OCI-LY7 (cell line): Measurements from ENCODE around the gene NSRP1. TPM values are rescaled to one million over a fixed set of nuclear protein-coding genes. Genes with fewer than 3 reads are reported as not detected.

Source experiments
- BruUV-seq: library from RNA; stranded (reverse); fragments of 400-500 nt; replicated peaks from 2 replicates; lab custom pipeline; 2021; lab: Mats Ljungman, UMichigan
- CTCF ChIA-PET: fragments of 300-600 bp; sonication (Branson Sonifier 250); formaldehyde crosslinking; loops from one replicate; lab custom pipeline; 2022; ENCODE audit warnings: antibody characterized with exemption; ENCODE audit not compliant: unreplicated experiment; lab: Charles Lee
- POLR2A ChIA-PET: fragments of 300-600 bp; sonication (Branson Sonifier 250); formaldehyde crosslinking; loops from one replicate; lab custom pipeline; 2022; ENCODE audit warnings: antibody characterized with exemption; lab: Charles Lee
- DNase-seq: peaks from one replicate; pipeline ENCODE4 v3.0.0-alpha.2; 2015; ENCODE audit warnings: low spot score
- H2AFZ ChIP-seq: fragments of 200-600 bp; sonication (generic), shearing (Covaris generic); 2 replicates; pipeline ENCODE4 v1.6.1; 2014; ENCODE audit warnings: mild to moderate bottlenecking, antibody characterized with exemption, low read length, moderate library complexity
- H3K27ac ChIP-seq: fragments of 200-600 bp; sonication (generic); 2 replicates; pipeline ENCODE4 v1.5.1; 2014; ENCODE audit warnings: mixed run types, low read depth, mild to moderate bottlenecking, moderate library complexity, low read length, inconsistent platforms; ENCODE audit not compliant: poor library complexity, severe bottlenecking
- H3K36me3 ChIP-seq: fragments of 200-600 bp; sonication (generic); 2 replicates; pipeline ENCODE4 v1.6.1; 2014; ENCODE audit warnings: mild to moderate bottlenecking, antibody characterized with exemption, low read length, moderate library complexity, mixed read lengths; ENCODE audit not compliant: insufficient read depth
- H3K4me1 ChIP-seq: fragments of 200-600 bp; sonication (generic); 2 replicates; pipeline ENCODE4 v1.5.1; 2014; ENCODE audit warnings: mild to moderate bottlenecking, low read length; ENCODE audit not compliant: insufficient read depth, poor library complexity, severe bottlenecking
- H3K4me2 ChIP-seq: fragments of 200-600 bp; sonication (generic); 2 replicates; pipeline ENCODE4 v1.6.1; 2014; ENCODE audit warnings: mild to moderate bottlenecking, low read length
- H3K4me3 ChIP-seq: fragments of 200-600 bp; sonication (generic); 2 replicates; pipeline ENCODE4 v1.5.1; 2014; ENCODE audit warnings: mild to moderate bottlenecking, low read depth, low read length; ENCODE audit not compliant: poor library complexity, severe bottlenecking
- H3K79me2 ChIP-seq: fragments of 200-600 bp; sonication (generic); 2 replicates; pipeline ENCODE4 v1.6.1; 2016; ENCODE audit warnings: low read depth, mild to moderate bottlenecking, low read length, moderate library complexity, mixed read lengths; ENCODE audit not compliant: insufficient read depth
- H3K9me2 ChIP-seq: fragments of 200-600 bp; sonication (generic); 2 replicates; pipeline ENCODE4 v1.6.1; 2016; ENCODE audit warnings: mild to moderate bottlenecking, low read length, mixed read lengths; ENCODE audit not compliant: insufficient read depth
- H3K9me3 ChIP-seq: fragments of 200-600 bp; sonication (generic); 2 replicates; pipeline ENCODE4 v1.6.1; 2014; ENCODE audit warnings: mild to moderate bottlenecking, mixed run types, low read length, mixed read lengths
- H4K20me1 ChIP-seq: fragments of 200-600 bp; sonication (generic); 2 replicates; pipeline ENCODE4 v1.6.1; 2014; ENCODE audit warnings: mild to moderate bottlenecking, antibody characterized with exemption, low read length, moderate library complexity, mixed read lengths; ENCODE audit not compliant: insufficient read depth
- CTCF ChIP-seq: fragments of 200-600 bp; sonication (generic); conservative IDR thresholded peaks from 2 replicates; pipeline ENCODE4 v1.5.1; 2014; ENCODE audit warnings: mild to moderate bottlenecking, antibody characterized with exemption, low read length, moderate library complexity, mixed read lengths
- EZH2phosphoT487 ChIP-seq: fragments of 200-600 bp; sonication (generic); IDR thresholded peaks from 2 replicates; pipeline ENCODE4 v1.6.1; 2018; ENCODE audit warnings: low read depth, borderline replicate concordance, mild to moderate bottlenecking, mixed run types, antibody characterized with exemption, low read length, moderate library complexity, mixed read lengths
- intact Hi-C: fragments of 100-400 bp; cut with micrococcal nuclease; formaldehyde crosslinking; loops from one replicate; pipeline ENCODE4 v1.10.0; 2022; ENCODE audit not compliant: unreplicated experiment
- total RNA-seq, 2 experiments: library from RNA; depleted of rRNA in 1 of 2; stranded (reverse); fragments of >200 nt in 1 of 2; shearing (Covaris generic) in 1 of 2; gene quantifications; 2 replicates each; pipeline ENCODE4 v1.2.3, GENCODE V29; 2014 to 2022

NSRP1 gene
- total RNA-seq, 2 experiments from 2014 or later: 18.6 to 44.1 TPM

- H4K20me1 ChIP-seq: 0 out of 2 replicates have a peak, but pooled peaks cover 4% of the 10 kb centered on the region
- no peak overlapping the region for H2AFZ ChIP-seq
- TF ChIP-seq EZH2phosphoT487 (no peak), CTCF (no peak)
- no peak overlapping the region for H3K27ac ChIP-seq
- peaks cover 65% of the 10 kb centered on the region for H3K79me2 ChIP-seq
- H3K9me3 ChIP-seq: no peaks in the 10 kb centered on the region
- no peaks in the 10 kb centered on the region for H3K4me1 ChIP-seq
- H3K36me3 ChIP-seq: peaks cover 39% of the 10 kb centered on the region
- H3K4me3 ChIP-seq: no peak overlapping the region
- intact Hi-C loops: no loop called here
- ChIA-PET POLR2A (interaction anchor here (0.9 kb wide), 1 partner anchor 14 kb away, joined by 5 read pairs; no protein-coding TSS in a partner anchor), CTCF (no interaction called here)
- no peaks in the 10 kb centered on the region for H3K9me2 ChIP-seq
- no peak overlapping the region for H3K4me2 ChIP-seq
- no peak for DNase-seq
- BruUV-seq: no TSS peak
Observed at GRCh38 chr17:30148376-30148775, 31.8 kb downstream of the NSRP1 start.

GRCh38 chr17:30151471-30151870 lies 34.9 kb downstream of the NSRP1 start:
- POLR2A ChIA-PET: interaction anchor here (0.5 to 1.7 kb wide), 6 partner anchors 17 to 711 kb away, joined by 3 to 6 read pairs (median 4); no protein-coding TSS in a partner anchor
- intact Hi-C loops: no loop called here
- no peak overlapping the region for H3K27ac ChIP-seq

More at GRCh38 chr17:30151471-30151870, 34.9 kb downstream of the NSRP1 start:
- Histone ChIP-seq H3K79me2 (peaks cover 53% of the 10 kb centered on the region), H2AFZ (no peak overlapping the region), H3K9me3 (no peaks in the 10 kb centered on the region), H4K20me1 (0 out of 2 replicates have a peak, but pooled peaks cover 2% of the 10 kb centered on the region), H3K4me3 (no peak overlapping the region), H3K9me2 (no peaks in the 10 kb centered on the region), H3K4me1 (no peaks in the 10 kb centered on the region), H3K4me2 (no peak overlapping the region), H3K36me3 (peaks cover 29% of the 10 kb centered on the region)
- no peak for TF ChIP-seq EZH2phosphoT487
- no peak for TF ChIP-seq CTCF
- DNase-seq: no peak
- BruUV-seq: no TSS peak
- CTCF ChIA-PET: no interaction called here
